H9 (cell line): ENCODE measurements around the gene USP6. TPM values are rescaled to one million over a fixed set of nuclear protein-coding genes. Genes with fewer than 3 reads are reported as not detected.
"Not testable (repeated sequence)": the region's sequence is repeated elsewhere in the genome, so short reads cannot be mapped to it uniquely, and the experiment has no call there.

ENCODE experiments used
- DNase-seq: peaks from one replicate; pipeline ENCODE4 v3.0.0-alpha.2; 2017
- H2AFZ ChIP-seq: one replicate; pipeline ENCODE4 v1.6.1; 2013; ENCODE audit warnings: mild to moderate bottlenecking, low read length, control low read depth, moderate library complexity
- H2AK5ac ChIP-seq: 2 replicates; pipeline ENCODE4 v1.6.1; 2013; ENCODE audit warnings: low read length, control low read depth, mixed read lengths; ENCODE audit not compliant: insufficient read length
- H2BK120ac ChIP-seq: one replicate; pipeline ENCODE4 v1.6.1; 2013; ENCODE audit warnings: low read depth, mild to moderate bottlenecking, low read length, control low read depth, inconsistent platforms; ENCODE audit not compliant: poor library complexity, severe bottlenecking
- H2BK12ac ChIP-seq: 2 replicates; pipeline ENCODE4 v1.6.1; 2013; ENCODE audit warnings: low read length, control low read depth, mixed read lengths, low read depth; ENCODE audit not compliant: insufficient read length
- H2BK15ac ChIP-seq: 2 replicates; pipeline ENCODE4 v1.6.1; 2013; ENCODE audit warnings: low read depth, low read length, control low read depth
- H2BK20ac ChIP-seq: one replicate; pipeline ENCODE4 v1.6.1; 2013; ENCODE audit warnings: low read depth, mild to moderate bottlenecking, low read length, control low read depth, inconsistent platforms; ENCODE audit not compliant: poor library complexity, severe bottlenecking
- H2BK5ac ChIP-seq: 2 replicates; pipeline ENCODE4 v1.6.1; 2013; ENCODE audit warnings: low read length, control low read depth, mixed read lengths; ENCODE audit not compliant: insufficient read length
- H3K14ac ChIP-seq: 2 replicates; pipeline ENCODE4 v1.6.1; 2013; ENCODE audit warnings: low read length, control low read depth; ENCODE audit not compliant: insufficient read depth
- H3K18ac ChIP-seq: 2 replicates; pipeline ENCODE4 v1.6.1; 2013; ENCODE audit warnings: low read depth, mild to moderate bottlenecking, mixed read lengths, low read length, control low read depth; ENCODE audit not compliant: insufficient read length
- H3K23ac ChIP-seq: 2 replicates; pipeline ENCODE4 v1.6.1; 2013; ENCODE audit warnings: low read length, control low read depth, mixed read lengths, low read depth; ENCODE audit not compliant: insufficient read length
- H3K23me2 ChIP-seq: 2 replicates; pipeline ENCODE4 v1.6.1; 2013; ENCODE audit warnings: low read depth, mild to moderate bottlenecking, mixed read lengths, low read length, control low read depth; ENCODE audit not compliant: insufficient read length, poor library complexity, severe bottlenecking
- H3K27ac ChIP-seq: 2 replicates; pipeline ENCODE4 v1.5.1; 2013; ENCODE audit warnings: low read length, control low read depth, mixed read lengths, low read depth; ENCODE audit not compliant: insufficient read length
- H3K27me3 ChIP-seq: 2 replicates; pipeline ENCODE4 v1.6.1; 2013; ENCODE audit warnings: low read length, control low read depth, inconsistent platforms; ENCODE audit not compliant: insufficient read depth
- H3K4ac ChIP-seq: 2 replicates; pipeline ENCODE4 v1.6.1; 2013; ENCODE audit warnings: low read depth, mild to moderate bottlenecking, control low read depth, inconsistent platforms, low read length, moderate library complexity
- H3K4me1 ChIP-seq: 2 replicates; pipeline ENCODE4 v1.6.1; 2013; ENCODE audit warnings: low read length, control low read depth, inconsistent platforms; ENCODE audit not compliant: insufficient read depth
- H3K4me2 ChIP-seq: 2 replicates; pipeline ENCODE4 v1.6.1; 2013; ENCODE audit warnings: low read length, control low read depth, mixed read lengths; ENCODE audit not compliant: insufficient read length, insufficient read depth
- H3K56ac ChIP-seq: 2 replicates; pipeline ENCODE4 v1.6.1; 2013; ENCODE audit warnings: low read depth, mild to moderate bottlenecking, mixed read lengths, low read length, control low read depth; ENCODE audit not compliant: insufficient read length
- H3K79me1 ChIP-seq: 2 replicates; pipeline ENCODE4 v1.6.1; 2013; ENCODE audit warnings: low read depth, mild to moderate bottlenecking, moderate library complexity, low read length, control low read depth, inconsistent platforms; ENCODE audit not compliant: insufficient read depth, poor library complexity, severe bottlenecking
- H3K79me2 ChIP-seq: 2 replicates; pipeline ENCODE4 v1.6.1; 2013; ENCODE audit warnings: low read length, control low read depth, inconsistent platforms; ENCODE audit not compliant: insufficient read depth
- H3K9ac ChIP-seq: 2 replicates; pipeline ENCODE4 v1.6.1; 2013; ENCODE audit warnings: low read length, control low read depth, mixed read lengths; ENCODE audit not compliant: insufficient read length; ENCODE audit errors: extremely low read depth
- H3K9me3 ChIP-seq: one replicate; pipeline ENCODE4 v1.6.1; 2013; ENCODE audit warnings: low read depth, low read length, inconsistent platforms; ENCODE audit not compliant: control insufficient read depth
- H3T11ph ChIP-seq: one replicate; pipeline ENCODE4 v1.6.1; 2013; ENCODE audit warnings: mild to moderate bottlenecking, low read length, control low read depth, inconsistent platforms
- H4K20me1 ChIP-seq: one replicate; pipeline ENCODE4 v1.6.1; 2013; ENCODE audit not compliant: control insufficient read depth, insufficient read length, insufficient read depth
- H4K5ac ChIP-seq: 2 replicates; pipeline ENCODE4 v1.6.1; 2013; ENCODE audit warnings: low read depth, mild to moderate bottlenecking, mixed read lengths, low read length, control low read depth; ENCODE audit not compliant: insufficient read length
- H4K8ac ChIP-seq: replicated peaks from 2 replicates; pipeline ENCODE4 v1.6.1; 2013; ENCODE audit warnings: low read length, control low read depth, mixed read lengths, low read depth; ENCODE audit not compliant: insufficient read length
- H4K91ac ChIP-seq: 2 replicates; pipeline ENCODE4 v1.6.1; 2013; ENCODE audit warnings: low read depth, mild to moderate bottlenecking, moderate library complexity, mixed read lengths, low read length, control low read depth; ENCODE audit not compliant: insufficient read length
- H3K27ac Mint-ChIP-seq, 3 experiments: 2 replicates in 2 of 3; 3 replicates in 1 of 3; pipeline ENCODE4 v1.8.0; 2020 to 2021; ENCODE audit warnings: mixed read lengths in 3 of 3, mild to moderate bottlenecking in 1 of 3, moderate library complexity in 1 of 3
- H3K27me3 Mint-ChIP-seq: 2 replicates; pipeline ENCODE4 v1.8.0; 2021; ENCODE audit warnings: low read depth, mild to moderate bottlenecking, moderate library complexity, mixed read lengths
- H3K36me3 Mint-ChIP-seq, 3 experiments: 2 replicates in 2 of 3; 3 replicates in 1 of 3; pipeline ENCODE4 v1.8.0; 2020 to 2021; ENCODE audit warnings: low read depth in 3 of 3, mixed read lengths in 3 of 3; ENCODE audit not compliant: insufficient read depth in 1 of 3
- H3K4me1 Mint-ChIP-seq, 2 experiments: 2 replicates each; pipeline ENCODE4 v1.8.0; 2020; ENCODE audit warnings: mixed read lengths in 2 of 2
- H3K4me3 Mint-ChIP-seq, 2 experiments: 2 replicates in 1 of 2; 3 replicates in 1 of 2; pipeline ENCODE4 v1.8.0; 2020 to 2021; ENCODE audit warnings: mild to moderate bottlenecking in 2 of 2, mixed read lengths in 2 of 2, moderate library complexity in 1 of 2
- H3K9me3 Mint-ChIP-seq, 2 experiments: 2 replicates in 1 of 2; 3 replicates in 1 of 2; pipeline ENCODE4 v1.8.0; 2020; ENCODE audit warnings: mild to moderate bottlenecking in 2 of 2, mixed read lengths in 2 of 2, moderate library complexity in 1 of 2
- WGBS: extraction: QIAGEN DNeasy Blood & Tissue Kit; methylation state at CpG from one replicate; pipeline ENCODE4 v1.1.7; 2013; ENCODE audit warnings: missing lambda C conversion rate, low lambda C conversion rate, mixed read lengths; ENCODE audit not compliant: insufficient read length; ENCODE audit errors: extremely low coverage; 5-methylcytosine and 5-hydroxymethylcytosine counted together
- total RNA-seq: library from RNA; stranded (reverse); gene quantifications from 2 replicates; pipeline ENCODE4 v1.2.1, GENCODE V29; 2021
- TF ChIP-seq, protein P1 (sequence below): fragments of 200-600 bp; sonication (generic); conservative IDR thresholded peaks from 3 replicates; pipeline ENCODE4 v1.8.0; 2021; ENCODE audit warnings: antibody characterized with exemption, mild to moderate bottlenecking

The USP6 gene
- total RNA-seq, 1 experiment from 2014 or later, result 0.17 TPM

DNA sequence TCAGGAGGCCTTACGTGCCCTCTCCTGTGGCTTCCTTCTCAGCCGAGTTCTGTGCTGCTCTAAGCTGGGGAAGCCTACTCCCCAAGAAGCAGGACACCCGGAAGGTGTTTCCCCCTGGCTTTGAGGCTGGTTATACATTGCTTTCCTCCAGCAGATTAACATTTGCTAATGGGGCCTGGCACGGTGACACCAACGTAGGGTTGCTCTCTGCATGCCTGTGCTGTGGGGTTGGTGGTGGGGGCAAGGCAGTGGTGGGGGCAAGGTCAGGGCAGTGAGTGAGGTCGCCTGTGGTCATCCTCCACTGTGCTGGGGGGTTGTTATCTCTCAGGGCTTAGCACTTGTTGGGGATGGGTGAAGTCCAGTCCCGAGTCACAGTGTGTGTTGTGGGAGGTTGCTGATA, 4.2 kb downstream of the USP6 start:
- H3K23me2 ChIP-seq, result peaks cover 9% of the 10 kb centered on the region
- no peak overlapping the region for H3K18ac ChIP-seq
- no peak overlapping the region for H2BK120ac ChIP-seq
- H3K4ac ChIP-seq, result no peak overlapping the region
- no peak overlapping the region for H4K8ac ChIP-seq
- H3K79me1 ChIP-seq, result no peaks in the 10 kb centered on the region
- no peaks in the 10 kb centered on the region for H3K79me2 ChIP-seq
- H3K4me1 Mint-ChIP-seq, result peaks cover 6% of the 10 kb centered on the region in 2 experiments; a peak in 3 of 4 replicates
- no peak overlapping the region for H3K14ac ChIP-seq
- peak; percentile 24 for DNase-seq
- H3K27me3 Mint-ChIP-seq, result peaks cover 55% of the 10 kb centered on the region
- no peak overlapping the region for H3K4me2 ChIP-seq
- no peak overlapping the region for H2BK15ac ChIP-seq
- no peak overlapping the region for H2AK5ac ChIP-seq
- H3K27ac Mint-ChIP-seq, result peak overlapping the region in 1 of 3 experiments; percentile 62; a peak in 1 of 7 replicates
- TF ChIP-seq, protein P1, sequence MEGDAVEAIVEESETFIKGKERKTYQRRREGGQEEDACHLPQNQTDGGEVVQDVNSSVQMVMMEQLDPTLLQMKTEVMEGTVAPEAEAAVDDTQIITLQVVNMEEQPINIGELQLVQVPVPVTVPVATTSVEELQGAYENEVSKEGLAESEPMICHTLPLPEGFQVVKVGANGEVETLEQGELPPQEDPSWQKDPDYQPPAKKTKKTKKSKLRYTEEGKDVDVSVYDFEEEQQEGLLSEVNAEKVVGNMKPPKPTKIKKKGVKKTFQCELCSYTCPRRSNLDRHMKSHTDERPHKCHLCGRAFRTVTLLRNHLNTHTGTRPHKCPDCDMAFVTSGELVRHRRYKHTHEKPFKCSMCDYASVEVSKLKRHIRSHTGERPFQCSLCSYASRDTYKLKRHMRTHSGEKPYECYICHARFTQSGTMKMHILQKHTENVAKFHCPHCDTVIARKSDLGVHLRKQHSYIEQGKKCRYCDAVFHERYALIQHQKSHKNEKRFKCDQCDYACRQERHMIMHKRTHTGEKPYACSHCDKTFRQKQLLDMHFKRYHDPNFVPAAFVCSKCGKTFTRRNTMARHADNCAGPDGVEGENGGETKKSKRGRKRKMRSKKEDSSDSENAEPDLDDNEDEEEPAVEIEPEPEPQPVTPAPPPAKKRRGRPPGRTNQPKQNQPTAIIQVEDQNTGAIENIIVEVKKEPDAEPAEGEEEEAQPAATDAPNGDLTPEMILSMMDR, result no peak
- H3K36me3 Mint-ChIP-seq, result peaks cover 0 to 8% (median 6%) of the 10 kb centered on the region in 3 experiments; a peak in 3 of 7 replicates
- H3K27me3 ChIP-seq, result no peaks in the 10 kb centered on the region; the same call in 1 of the 2 replicates
- no peak overlapping the region for H3K4me3 Mint-ChIP-seq
- H3K56ac ChIP-seq, result no peak overlapping the region
- H4K91ac ChIP-seq, result no peak overlapping the region
- H4K5ac ChIP-seq, result no peak overlapping the region
- no peak overlapping the region for H2BK5ac ChIP-seq
- H3K27ac ChIP-seq, result no peak overlapping the region
- no peak overlapping the region for H2AFZ ChIP-seq
- no peak overlapping the region for H2BK20ac ChIP-seq
- H3T11ph ChIP-seq, result no peak overlapping the region
- no peak overlapping the region for H3K9ac ChIP-seq
- H3K9me3 Mint-ChIP-seq, result peaks cover 6 to 10% of the 10 kb centered on the region in 2 experiments; a peak in 4 of 5 replicates
- H3K4me1 ChIP-seq, result no peaks in the 10 kb centered on the region
- WGBS, result no CpG with 5 or more reads among the region's 7 CpGs
- H3K9me3 ChIP-seq, result no peaks in the 10 kb centered on the region
- H2BK12ac ChIP-seq, result no peak overlapping the region
- no peak overlapping the region for H3K23ac ChIP-seq
- no peaks in the 10 kb centered on the region for H4K20me1 ChIP-seq

DNA sequence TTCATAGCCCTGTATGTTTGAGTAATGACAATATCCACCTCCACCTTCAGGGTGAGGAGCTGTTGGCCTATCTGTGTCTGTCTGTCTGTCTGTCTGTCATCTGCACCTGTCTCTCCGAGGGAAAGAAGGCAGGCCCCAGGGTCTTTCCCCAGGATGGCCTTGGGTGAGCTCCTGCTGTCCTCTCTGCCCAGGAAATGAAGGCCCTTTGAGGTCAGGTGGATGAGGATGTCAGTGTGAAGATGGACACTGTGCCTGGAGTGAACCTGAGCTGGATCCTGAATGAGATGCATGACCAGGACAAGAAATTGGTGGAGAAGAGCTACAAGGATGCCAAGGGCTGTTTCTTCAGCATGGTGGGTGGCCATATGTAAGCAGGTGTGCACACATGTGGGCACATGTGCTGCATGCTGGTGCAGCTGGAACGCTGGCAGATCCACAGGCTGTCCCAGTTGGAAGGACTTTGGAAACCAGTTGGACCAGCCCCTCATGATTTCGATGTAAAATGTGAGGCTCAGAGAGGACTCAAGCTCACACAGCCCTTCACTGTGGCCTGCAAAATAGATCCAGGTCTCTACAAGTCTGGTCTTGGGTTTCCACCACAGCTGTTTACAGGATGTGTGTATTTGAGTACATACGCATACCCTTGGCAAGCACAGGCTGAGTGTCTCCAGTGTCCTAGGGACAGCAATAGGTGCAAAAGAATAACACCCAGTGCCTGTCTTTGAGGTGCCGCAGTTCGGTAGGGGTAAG, 4.8 kb downstream of the USP6 start:
- H3T11ph ChIP-seq, H3K27ac ChIP-seq, H3K4me1 Mint-ChIP-seq, H4K8ac ChIP-seq, H3K4me2 ChIP-seq, H2BK20ac ChIP-seq, H3K23ac ChIP-seq, H3K4me3 Mint-ChIP-seq, H3K4ac ChIP-seq, H4K91ac ChIP-seq, H2AFZ ChIP-seq, H2BK5ac ChIP-seq, H3K36me3 Mint-ChIP-seq, H3K9me3 Mint-ChIP-seq, H3K9me3 ChIP-seq, H2BK120ac ChIP-seq, H3K4me1 ChIP-seq, H3K9ac ChIP-seq, H2AK5ac ChIP-seq, H3K56ac ChIP-seq, H3K79me1 ChIP-seq, H3K14ac ChIP-seq, H3K23me2 ChIP-seq, H2BK15ac ChIP-seq, H4K20me1 ChIP-seq, H2BK12ac ChIP-seq, H4K5ac ChIP-seq, H3K79me2 ChIP-seq, H3K27me3 ChIP-seq, H3K18ac ChIP-seq: not testable (repeated sequence)
- peaks cover 55% of the 10 kb centered on the region for H3K27me3 Mint-ChIP-seq
- WGBS, result no CpG with 5 or more reads among the region's 6 CpGs
- DNase-seq, result peak; percentile 20
- H3K27ac Mint-ChIP-seq, result peak overlapping the region in 1 of 3 experiments; percentile 62; a peak in 2 of 7 replicates
